SH-SY5Y (cell line): ENCODE data around the gene NKAIN2.

Experiments
- GATA2 ChIP-seq: IDR thresholded peaks from 2 replicates; pipeline ENCODE4 v1.6.1; 2011; ENCODE audit warnings: mild to moderate bottlenecking, low read depth, low read length
- GATA3 ChIP-seq: IDR thresholded peaks from 2 replicates; pipeline ENCODE4 v1.6.1; 2011; ENCODE audit warnings: low read depth, mild to moderate bottlenecking, low read length, moderate library complexity

NKAIN2 gene

DNA sequence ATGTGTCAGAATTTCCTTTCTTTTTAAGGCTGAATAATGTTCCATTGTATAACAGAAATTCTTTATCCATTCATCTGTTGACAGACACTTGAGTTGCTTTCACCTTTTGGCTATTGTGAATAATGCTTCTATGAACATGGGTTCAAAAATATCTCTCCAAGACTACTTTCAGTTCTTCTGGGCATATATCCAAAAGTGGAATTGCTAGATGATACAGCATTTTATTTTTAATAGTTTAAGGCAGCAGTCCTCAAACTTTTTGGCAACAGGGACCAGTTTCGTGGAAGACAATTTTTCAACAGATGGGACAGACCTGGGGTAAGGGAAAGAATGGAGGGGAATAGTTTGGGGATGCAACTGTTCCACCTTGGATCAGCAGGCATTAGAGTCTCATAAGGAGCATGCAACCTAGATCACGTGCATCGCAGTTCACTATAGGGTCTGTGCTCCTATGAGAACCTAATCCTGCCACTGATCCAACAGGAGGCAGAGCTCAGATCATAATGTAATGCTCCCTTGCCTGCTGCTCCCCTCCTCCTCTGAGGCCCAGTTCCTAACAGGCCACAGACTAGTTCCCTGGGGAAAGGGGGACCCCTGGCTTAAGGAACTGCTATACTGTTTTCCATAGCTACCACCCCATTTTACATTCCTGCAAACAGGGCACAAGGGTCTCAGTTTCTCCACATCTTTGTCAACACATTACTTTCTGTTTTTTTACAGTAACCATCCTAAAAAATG lies 918.6 kb downstream of the NKAIN2 start:
- TF ChIP-seq GATA2: no peak
- no peak for TF ChIP-seq GATA3

DNA sequence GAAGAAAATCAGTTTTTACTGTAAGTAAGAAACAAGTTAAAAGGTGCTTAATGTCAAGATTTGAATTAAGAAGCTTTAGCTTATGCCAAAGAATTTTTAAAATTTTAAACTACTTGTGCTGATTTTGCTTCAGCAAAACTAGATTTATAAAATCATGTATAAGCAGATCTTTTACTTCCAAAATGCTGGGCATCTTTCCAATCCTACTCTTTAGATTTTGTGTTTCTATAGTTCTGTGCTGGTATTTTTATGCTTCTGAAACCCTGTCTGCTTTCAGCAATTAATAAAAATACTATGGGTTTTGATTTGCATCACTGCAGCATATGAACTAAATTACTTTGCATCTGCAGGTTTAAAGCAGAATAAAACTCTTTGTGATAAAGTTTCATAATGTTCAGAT lies 920.0 kb downstream of the NKAIN2 start:
- no peak for TF ChIP-seq GATA3
- TF ChIP-seq GATA2: no peak

DNA sequence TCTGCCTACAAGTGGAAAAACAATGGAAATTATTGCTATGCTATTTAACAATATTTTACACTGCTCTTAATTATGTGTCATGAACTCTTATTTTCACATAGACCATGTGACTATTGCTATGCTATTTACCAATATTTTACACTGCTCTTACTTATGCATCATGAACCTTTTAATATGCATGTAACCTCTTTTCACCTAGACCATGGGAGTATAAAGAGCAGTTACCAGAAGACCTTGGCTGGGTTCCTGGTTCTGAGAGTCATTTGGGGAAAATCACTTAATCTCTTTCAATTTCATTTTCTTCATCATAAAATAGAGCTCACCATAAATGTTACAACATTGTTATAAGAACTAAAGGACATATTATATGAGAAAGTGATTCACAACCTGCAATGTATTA lies 934.8 kb downstream of the NKAIN2 start:
- TF ChIP-seq GATA2 (no peak), GATA3 (no peak)

DNA sequence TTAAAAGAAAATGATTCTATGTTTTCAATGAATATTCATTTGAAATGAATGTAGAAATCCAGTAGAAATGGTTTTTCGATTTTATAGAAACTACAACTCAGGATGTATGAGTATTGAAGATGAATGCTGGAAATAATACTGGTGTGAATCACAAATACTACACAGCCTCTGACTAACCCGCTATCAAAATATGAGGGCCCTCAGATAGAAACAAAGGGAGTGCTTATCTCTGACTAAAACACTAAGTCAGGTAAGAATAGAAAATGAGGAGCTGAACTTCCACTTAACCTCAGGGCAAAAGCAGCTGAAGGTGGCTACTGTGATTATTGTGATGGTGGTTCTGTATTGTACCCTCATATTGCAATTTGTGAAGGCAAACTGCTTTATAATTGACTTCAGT lies 937.7 kb downstream of the NKAIN2 start:
- no peak for TF ChIP-seq GATA3
- TF ChIP-seq GATA2: no peak

DNA sequence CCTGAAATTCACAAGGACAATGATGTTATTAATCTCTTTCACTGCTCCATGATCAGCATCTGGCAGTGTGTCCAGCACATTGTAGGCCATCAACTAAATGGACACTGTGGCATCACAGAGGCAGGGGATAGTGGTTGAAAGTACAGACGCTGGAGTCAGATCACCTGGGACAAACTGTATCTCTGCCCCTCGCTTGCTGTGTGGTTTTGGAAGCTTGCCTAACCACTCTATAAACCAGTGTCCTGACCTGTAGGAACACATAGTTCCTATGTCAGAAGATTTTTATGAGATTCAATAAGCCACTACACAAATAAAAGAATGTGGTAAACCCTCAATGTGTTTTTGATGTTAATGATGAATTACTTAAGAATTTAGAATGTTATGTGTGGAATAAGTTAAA lies 939.3 kb downstream of the NKAIN2 start:
- TF ChIP-seq GATA3 (no peak), GATA2 (no peak)

DNA sequence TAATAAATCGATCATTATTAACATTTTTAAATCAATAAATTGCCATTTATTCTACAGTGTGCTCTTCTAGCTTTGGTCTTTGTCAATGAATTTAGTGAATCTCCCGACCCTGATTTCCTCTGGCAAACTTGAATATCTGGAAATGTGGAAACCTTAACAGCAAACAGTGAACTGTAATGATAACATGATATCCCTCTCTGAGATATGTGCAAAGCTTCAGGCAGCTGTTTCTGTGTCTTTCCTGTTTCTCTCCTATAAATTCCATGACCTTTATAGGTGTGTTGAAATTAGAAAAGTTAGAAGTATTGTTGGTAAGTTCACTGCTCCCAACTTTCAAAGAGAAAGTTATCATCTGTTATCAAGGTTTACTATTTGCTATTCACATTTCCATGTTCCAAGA lies 939.8 kb downstream of the NKAIN2 start:
- TF ChIP-seq GATA2 (no peak), GATA3 (no peak)

DNA sequence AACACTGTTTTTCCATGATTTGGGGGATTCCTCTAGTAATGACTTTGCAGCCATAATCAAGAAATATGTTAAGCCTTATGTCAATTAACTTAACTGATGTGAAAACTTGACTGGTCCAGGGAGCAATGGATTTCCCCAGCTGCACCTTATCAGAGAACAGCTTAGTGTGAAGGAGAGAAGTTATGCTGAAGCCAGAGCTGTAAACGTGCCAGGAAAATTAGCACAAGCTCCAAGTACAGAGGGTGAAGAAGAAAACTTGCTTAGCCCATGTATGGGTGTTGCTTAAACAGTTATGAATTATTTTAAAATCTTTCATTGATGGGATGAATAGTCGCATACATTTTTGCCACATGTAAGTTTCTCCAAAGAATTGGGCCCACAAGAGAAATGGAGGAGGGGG lies 943.7 kb downstream of the NKAIN2 start:
- TF ChIP-seq GATA2: no peak
- TF ChIP-seq GATA3: no peak

DNA sequence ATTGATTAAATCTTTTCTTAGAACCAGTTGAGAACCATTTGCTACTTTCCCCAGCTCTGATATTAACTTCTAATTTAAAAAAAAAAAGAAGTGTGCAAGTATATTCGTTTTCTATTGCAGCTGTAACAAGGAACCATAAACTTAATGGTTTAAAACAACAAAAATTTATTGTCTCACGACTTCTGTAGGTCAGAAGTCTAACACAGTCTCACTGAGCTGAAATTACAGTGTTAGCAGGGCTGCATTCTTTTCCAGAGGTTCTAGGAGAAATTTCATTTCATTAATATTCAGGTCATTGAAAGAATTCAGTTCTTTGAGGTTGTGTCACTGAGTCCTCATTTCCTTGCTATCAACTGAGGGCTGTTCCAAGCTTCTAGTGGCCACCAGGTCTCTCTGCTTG lies 945.1 kb downstream of the NKAIN2 start:
- TF ChIP-seq GATA2 (no peak), GATA3 (no peak)

DNA sequence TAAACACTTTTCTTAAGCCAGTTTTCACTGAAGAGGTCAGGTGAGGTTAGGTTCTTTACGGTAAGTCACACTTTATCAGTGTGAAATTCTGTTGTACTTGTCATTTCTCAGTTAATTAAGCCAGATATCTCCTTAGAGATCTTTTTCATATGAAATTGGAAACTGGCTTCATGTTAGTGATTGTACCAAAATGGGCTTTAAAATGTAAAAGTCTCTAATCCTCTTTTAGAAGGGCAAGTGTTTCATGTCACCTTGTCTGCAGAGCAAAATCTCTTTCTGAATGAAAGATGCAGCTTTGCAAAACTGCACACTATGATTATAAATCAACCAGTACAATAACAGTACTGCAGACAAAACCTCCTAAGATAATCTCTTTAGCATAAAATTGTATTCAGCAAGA lies 949.3 kb downstream of the NKAIN2 start:
- TF ChIP-seq GATA2 (no peak), GATA3 (no peak)

DNA sequence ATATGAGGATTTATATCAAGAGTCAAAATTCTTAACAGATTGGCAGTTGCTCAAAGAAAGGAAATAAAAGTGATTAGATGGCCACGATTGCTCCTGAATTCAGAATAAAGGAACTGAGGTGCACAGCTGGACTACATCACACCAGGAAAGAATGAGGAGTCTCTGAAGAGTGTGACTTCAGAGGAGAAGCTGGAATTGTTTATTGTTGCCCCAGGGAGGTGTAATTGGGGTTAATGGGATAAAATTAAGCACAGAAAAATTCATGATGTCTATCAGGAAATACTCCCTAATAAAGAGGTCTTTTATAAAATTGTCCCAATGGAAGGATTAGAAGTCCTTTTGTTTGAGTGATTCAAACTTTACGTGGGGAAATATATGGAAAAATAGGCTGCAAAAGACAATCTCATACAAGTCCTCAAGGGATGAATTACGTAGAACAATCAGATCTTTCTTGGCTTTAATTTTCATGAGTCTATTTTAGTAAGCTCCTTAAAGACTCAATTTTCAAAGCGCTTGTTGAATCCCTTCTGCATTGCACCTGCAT lies 950.0 kb downstream of the NKAIN2 start:
- TF ChIP-seq GATA3 (no peak), GATA2 (no peak)

DNA sequence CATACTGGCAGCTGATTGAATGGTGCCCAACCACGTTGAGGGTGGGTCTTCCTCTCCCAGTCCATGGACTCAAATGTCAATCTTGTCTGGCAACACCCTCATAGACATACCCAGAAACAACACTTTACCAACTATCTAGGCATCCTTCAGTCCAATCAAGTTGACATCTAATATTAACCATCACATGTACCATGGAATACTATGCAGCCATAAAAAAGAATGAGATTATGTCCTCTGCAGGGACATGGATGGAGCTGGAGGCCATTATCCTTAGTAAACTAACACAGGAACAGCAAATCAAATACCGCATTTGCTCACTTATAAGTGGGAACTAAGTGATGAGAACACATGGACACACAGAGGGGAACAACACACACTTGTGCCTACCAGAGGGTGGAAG lies 951.7 kb downstream of the NKAIN2 start:
- TF ChIP-seq GATA2 (no peak), GATA3 (no peak)

DNA sequence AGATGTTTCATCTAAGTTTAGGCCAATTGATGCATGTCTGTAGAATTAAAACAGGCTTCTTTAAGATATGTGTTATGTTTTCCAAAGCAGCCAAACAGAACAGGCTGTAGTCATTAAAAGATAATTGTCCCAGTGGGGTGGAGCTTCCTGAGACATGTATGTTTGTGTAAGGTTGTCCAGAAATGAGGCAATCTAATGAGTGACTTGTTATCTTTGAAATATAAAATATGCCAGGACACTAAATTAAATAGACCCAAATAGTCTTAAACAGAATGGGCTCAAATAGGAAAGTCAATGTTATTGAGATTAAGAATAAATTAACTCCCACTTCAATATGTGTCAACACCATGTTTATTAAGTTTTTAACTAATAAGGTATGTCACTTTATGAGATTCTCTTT lies 953.9 kb downstream of the NKAIN2 start:
- TF ChIP-seq GATA3: no peak
- TF ChIP-seq GATA2: no peak

DNA sequence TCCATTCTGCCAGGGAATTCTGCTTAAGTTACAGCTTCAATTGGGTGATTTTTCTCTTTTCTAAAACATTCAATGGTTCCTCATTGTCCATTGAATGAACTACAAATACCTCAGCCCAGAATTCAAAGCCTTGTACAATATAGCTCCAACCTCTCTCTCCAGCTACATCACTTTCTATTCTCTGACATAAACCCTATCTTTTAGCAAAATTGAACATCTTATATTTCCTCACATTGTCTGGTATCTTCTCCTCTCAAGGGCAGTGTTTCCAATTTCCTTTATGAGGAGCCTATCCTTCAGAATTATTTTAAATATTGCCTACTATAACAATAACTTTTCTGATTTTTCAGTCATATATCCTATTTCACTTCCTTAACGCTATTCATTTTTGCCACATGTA lies 955.0 kb downstream of the NKAIN2 start:
- no peak for TF ChIP-seq GATA2
- no peak for TF ChIP-seq GATA3

DNA sequence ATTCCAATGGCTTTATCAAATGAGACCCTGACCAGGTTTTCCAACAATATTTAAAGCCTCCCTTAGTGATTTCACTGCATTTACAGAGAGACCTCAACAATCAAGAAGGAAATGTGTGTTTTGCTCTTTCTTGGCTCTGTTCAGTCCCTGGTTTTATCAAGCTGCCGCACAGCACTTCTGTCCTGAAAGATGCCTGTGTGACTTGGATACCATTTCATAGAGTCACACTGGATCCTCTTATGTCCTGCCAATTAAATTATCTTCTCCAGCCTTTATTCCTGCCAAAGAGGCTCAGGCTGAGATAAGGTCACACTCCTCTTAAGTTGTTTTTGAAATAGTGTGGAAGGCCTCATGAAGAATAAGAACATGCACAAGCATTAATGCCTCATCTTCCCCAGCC lies 961.6 kb downstream of the NKAIN2 start:
- no peak for TF ChIP-seq GATA3
- TF ChIP-seq GATA2: no peak

DNA sequence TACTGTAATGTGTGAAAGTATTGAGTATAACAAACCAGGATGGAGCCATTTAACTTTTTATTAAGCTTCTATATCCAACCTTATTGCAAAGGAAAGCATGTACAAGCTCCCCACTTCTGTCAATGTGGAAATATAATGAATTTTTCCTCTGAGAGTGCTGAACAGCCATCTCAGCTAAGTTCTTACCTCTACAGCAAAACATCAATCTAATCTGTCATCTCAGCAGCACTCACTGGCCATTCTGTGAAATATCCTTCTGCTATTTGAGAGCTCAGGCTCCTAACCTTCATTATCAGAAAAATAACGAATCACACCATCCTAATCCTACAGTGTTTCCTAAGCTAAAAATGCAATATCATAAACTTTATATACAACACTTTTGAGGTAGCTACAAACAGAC lies 964.6 kb downstream of the NKAIN2 start:
- TF ChIP-seq GATA3 (no peak), GATA2 (no peak)

DNA sequence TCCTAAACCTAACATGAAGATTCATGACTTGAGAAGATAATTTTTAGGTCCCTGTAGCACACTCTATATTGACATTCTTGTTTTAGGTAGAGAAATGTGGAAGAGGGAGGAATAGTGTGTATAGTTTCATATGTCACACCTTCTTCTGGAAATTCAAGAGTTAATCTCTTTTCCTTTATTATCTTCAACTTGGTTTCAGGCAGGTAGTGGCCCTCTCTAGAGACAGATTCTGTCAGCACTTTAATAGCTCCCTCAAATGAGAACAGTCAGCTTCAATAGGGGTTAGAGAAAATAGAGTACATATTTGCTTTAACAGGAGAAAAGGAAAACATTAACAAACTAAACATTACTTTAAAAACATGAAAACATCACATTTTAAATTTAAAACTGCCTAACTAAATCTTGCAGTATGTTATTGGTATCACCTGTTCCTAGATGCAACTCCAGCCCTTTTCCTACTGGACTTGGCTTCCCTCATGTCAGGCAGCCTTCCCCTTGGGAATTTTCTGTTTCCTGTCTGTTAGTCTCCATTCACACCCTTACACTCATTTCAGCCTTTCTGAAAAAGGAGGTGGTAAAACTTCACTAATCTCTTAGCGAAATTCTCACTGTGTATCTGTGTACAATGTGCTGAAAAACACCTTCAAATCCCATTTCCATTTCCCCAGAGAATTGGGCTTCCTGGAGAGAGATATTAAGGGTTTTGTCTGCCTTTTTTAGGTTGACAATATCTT lies 966.3 kb downstream of the NKAIN2 start:
- TF ChIP-seq GATA3 (no peak), GATA2 (no peak)
